NCI-H1694 treated with DMSO at 0.1 percent for 48 hours (cell line): Measurements from ENCODE around the gene UTP20.

ENCODE experiments used
- DNase-seq: peaks from one replicate; lab custom pipeline; 2025; lab: John Stamatoyannopoulos, UW

The UTP20 gene

GRCh38 chr12:101280006-101280505 lies at the start of gene UTP20:
TSS of gene UTP20 (plus strand) at chr12:101280105. CDS start at chr12:101280283, 178 bp downstream.
- DNase-seq = peak; percentile 74

- DNase-seq = no peak
Measured at GRCh38 chr12:101230547-101230946, 49.4 kb upstream of the UTP20 start.

- no peak for DNase-seq
Measured at GRCh38 chr12:101231636-101232035, 48.3 kb upstream of the UTP20 start.

GRCh38 chr12:101235686-101236085 lies 44.2 kb upstream of the UTP20 start:
- no peak for DNase-seq

- DNase-seq = peak; percentile 97
Measured at GRCh38 chr12:101238306-101238705, 41.6 kb upstream of the UTP20 start.

- peak; percentile 87 for DNase-seq
Measured at GRCh38 chr12:101238800-101239329, 41.0 kb upstream of the UTP20 start.

GRCh38 chr12:101243074-101243473 lies 36.8 kb upstream of the UTP20 start:
- DNase-seq = no peak

GRCh38 chr12:101243616-101244015 lies 36.3 kb upstream of the UTP20 start:
- DNase-seq = no peak

- DNase-seq = no peak
Measured at GRCh38 chr12:101256266-101256665, 23.6 kb upstream of the UTP20 start.

- no peak for DNase-seq
Measured at GRCh38 chr12:101257357-101257756, 22.5 kb upstream of the UTP20 start.

GRCh38 chr12:101267111-101267510 lies 12.8 kb upstream of the UTP20 start:
- no peak for DNase-seq

GRCh38 chr12:101276433-101276832 lies 3.5 kb upstream of the UTP20 start:
- DNase-seq = no peak

- no peak for DNase-seq
Measured at GRCh38 chr12:101277443-101277842, 2.5 kb upstream of the UTP20 start.

GRCh38 chr12:101287357-101287756 lies 7.5 kb downstream of the UTP20 start:
- no peak for DNase-seq

GRCh38 chr12:101297661-101298060 lies 17.8 kb downstream of the UTP20 start:
- DNase-seq = no peak

GRCh38 chr12:101298426-101298825 lies 18.5 kb downstream of the UTP20 start:
- DNase-seq = no peak

GRCh38 chr12:101299346-101299745 lies 19.4 kb downstream of the UTP20 start:
- DNase-seq = no peak

GRCh38 chr12:101299931-101300330 lies 20.0 kb downstream of the UTP20 start:
- DNase-seq = no peak

- no peak for DNase-seq
Measured at GRCh38 chr12:101302741-101303140, 22.8 kb downstream of the UTP20 start.

- DNase-seq = no peak
Measured at GRCh38 chr12:101305226-101305779, 25.4 kb downstream of the UTP20 start.

GRCh38 chr12:101305794-101306193 lies 25.9 kb downstream of the UTP20 start:
- no peak for DNase-seq

- DNase-seq = no peak
Measured at GRCh38 chr12:101322480-101322879, 42.6 kb downstream of the UTP20 start.

GRCh38 chr12:101323255-101323654 lies 43.4 kb downstream of the UTP20 start:
- no peak for DNase-seq

- no peak for DNase-seq
Measured at GRCh38 chr12:101325590-101325989, 45.7 kb downstream of the UTP20 start.
